Esophagus squamous epithelium (tissue), 5 donors: Measurements from ENCODE around the gene B9D1. TPM values are rescaled to one million over a fixed set of nuclear protein-coding genes. Genes with fewer than 3 reads are reported as not detected.

ENCODE experiments used
- DNase-seq: peaks from one replicate; lab custom pipeline; 2025; lab: John Stamatoyannopoulos, UW
- H3K27ac ChIP-seq, 4 donors: fragments of 200-600 bp; sonication (generic); one replicate each; pipeline ENCODE4 v1.5.1; 2016 to 2019; ENCODE audit warnings: mild to moderate bottlenecking in 1 of 4
- H3K27me3 ChIP-seq, 4 donors: fragments of 200-600 bp; sonication (generic); 1 replicate in 3 of 4; 2 replicates in 1 of 4; pipeline versions ENCODE4 v1.5.1 to v1.6.0; 2017 to 2021; ENCODE audit warnings: antibody characterized with exemption in 1 of 4
- H3K36me3 ChIP-seq, 3 donors: fragments of 200-600 bp; sonication (generic); one replicate each; pipeline ENCODE4 v1.5.1; 2016 to 2019
- H3K4me1 ChIP-seq, 3 donors: fragments of 200-600 bp; sonication (generic); one replicate each; pipeline ENCODE4 v1.5.1; 2017 to 2019
- H3K4me3 ChIP-seq, 4 donors: fragments of 200-600 bp; sonication (generic); 1 replicate in 3 of 4; 2 replicates in 1 of 4; pipeline ENCODE4 v1.5.1; 2016 to 2019; ENCODE audit warnings: mild to moderate bottlenecking in 2 of 4, moderate library complexity in 1 of 4
- H3K9me3 ChIP-seq, 3 donors: fragments of 200-600 bp; sonication (generic); one replicate each; pipeline ENCODE4 v1.5.1; 2016 to 2019
- POLR2A ChIP-seq, 4 donors: fragments of 450-650 bp; IDR thresholded peaks; one replicate each; pipeline ENCODE4 v1.6.1; 2017; ENCODE audit warnings: antibody characterized with exemption in 4 of 4, mild to moderate bottlenecking in 4 of 4, moderate library complexity in 3 of 4
- WGBS, 2 donors: methylation state at CpG; one replicate each; pipeline ENCODE4 v1.1.5; 2018; 5-methylcytosine and 5-hydroxymethylcytosine counted together
- intact Hi-C: fragments of 100-400 bp; cut with DNase I; formaldehyde crosslinking; loops from one replicate; pipeline ENCODE4 v1.15.0; 2022
- total RNA-seq, 4 donors: library from RNA; depleted of rRNA; stranded (reverse); fragments of >200 nt; gene quantifications; one replicate each; pipeline ENCODE4 v1.1.0, GENCODE V29; 2016
- TF ChIP-seq, protein P1 (sequence below), 6 experiments: fragments of 450-650 bp in 4 of 6; fragments of 200-600 bp in 2 of 6; sonication (generic) in 2 of 6; IDR thresholded peaks; one replicate each; pipeline ENCODE4 v1.5.1; 2016 to 2019; ENCODE audit warnings: antibody characterized with exemption in 6 of 6, mild to moderate bottlenecking in 4 of 6, moderate library complexity in 4 of 6
- donor health status: DM: yes; HTN: yes; CAD: no.

The B9D1 gene
- total RNA-seq, 4 donors from 2014 or later: 9.2 to 24.5 (median 13.0) TPM

DNA sequence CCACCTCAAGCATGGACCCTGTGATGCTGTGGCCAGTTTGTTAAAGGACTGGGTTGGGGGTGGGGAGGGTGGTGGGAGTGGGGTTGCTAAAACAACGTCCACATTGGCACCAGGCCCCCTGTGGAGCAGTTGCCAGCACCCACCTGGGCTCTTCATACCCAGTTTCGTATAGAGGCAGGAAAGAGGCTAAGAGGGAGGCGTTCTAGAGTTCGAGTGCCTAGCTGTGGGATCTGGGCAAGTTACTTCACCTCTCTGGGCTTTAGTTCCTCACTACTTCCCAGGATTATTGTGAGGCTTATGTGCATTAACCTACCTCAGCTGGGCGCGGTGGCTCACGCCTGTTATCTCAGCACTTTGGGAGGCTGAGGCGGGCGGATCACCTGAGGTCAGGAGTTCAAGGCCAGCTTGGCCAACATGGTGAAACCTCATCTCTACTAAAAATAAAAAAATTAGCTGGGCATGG is 23.0 kb upstream of the B9D1 start:
- peak overlapping the region; percentile 82 to 97 (median 93) for H3K27ac ChIP-seq
- H3K27me3 ChIP-seq: no peaks in the 10 kb centered on the region
- peak overlapping the region in 3 of 4 donors; percentile 22 to 55 (median 36) for H3K4me3 ChIP-seq
- DNase-seq: no peak
- H3K9me3 ChIP-seq: no peaks in the 10 kb centered on the region
- H3K4me1 ChIP-seq: peaks cover 66 to 99% (median 72%) of the 10 kb centered on the region in 3 donors
- H3K36me3 ChIP-seq: peaks cover 19 to 40% (median 28%) of the 10 kb centered on the region in 3 donors
- intact Hi-C loops: no loop called here
- 44 to 53% methylated on average over 6 to 9 of the region's 9 CpGs for WGBS, 2 donors
- no peak for TF ChIP-seq POLR2A (IDR thresholded peaks at IDR 0.05)
- TF ChIP-seq, protein P1, sequence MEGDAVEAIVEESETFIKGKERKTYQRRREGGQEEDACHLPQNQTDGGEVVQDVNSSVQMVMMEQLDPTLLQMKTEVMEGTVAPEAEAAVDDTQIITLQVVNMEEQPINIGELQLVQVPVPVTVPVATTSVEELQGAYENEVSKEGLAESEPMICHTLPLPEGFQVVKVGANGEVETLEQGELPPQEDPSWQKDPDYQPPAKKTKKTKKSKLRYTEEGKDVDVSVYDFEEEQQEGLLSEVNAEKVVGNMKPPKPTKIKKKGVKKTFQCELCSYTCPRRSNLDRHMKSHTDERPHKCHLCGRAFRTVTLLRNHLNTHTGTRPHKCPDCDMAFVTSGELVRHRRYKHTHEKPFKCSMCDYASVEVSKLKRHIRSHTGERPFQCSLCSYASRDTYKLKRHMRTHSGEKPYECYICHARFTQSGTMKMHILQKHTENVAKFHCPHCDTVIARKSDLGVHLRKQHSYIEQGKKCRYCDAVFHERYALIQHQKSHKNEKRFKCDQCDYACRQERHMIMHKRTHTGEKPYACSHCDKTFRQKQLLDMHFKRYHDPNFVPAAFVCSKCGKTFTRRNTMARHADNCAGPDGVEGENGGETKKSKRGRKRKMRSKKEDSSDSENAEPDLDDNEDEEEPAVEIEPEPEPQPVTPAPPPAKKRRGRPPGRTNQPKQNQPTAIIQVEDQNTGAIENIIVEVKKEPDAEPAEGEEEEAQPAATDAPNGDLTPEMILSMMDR (IDR thresholded peaks at IDR 0.05): no peak

DNA sequence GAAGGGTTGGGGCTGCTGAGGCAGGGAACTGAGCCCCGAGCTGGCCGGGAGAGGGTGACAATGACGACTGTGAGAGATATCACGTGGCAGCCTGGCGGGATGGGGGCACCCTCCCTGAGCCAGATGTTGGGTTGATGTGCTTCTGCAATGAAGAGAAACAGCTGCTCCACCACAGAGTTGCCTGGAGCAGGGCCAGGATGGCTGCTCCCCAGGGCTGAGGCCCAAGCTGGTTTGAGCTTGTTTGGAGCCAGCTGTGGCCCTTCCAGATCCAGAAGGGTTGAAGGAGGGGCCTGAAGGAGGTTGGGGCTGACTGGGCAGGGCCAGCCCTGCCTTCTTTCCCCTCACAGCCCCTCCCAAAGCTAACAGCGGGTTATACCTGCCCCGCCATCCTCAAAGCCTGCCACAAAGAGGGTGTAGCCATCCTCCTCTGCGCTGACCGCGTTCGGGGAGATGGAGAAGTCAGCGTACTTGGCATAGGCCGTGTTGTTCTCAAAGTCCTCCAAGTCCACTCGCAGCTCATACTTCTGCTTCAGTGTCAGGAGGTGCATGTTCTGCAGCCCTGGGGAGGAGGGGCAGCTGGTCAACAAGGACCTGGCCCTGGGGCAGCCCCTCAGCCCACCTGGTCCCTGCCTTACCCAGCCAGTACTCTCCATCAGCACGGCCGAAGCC is 22.3 kb upstream of the B9D1 start:
- H3K4me1 ChIP-seq: peaks cover 64 to 99% (median 65%) of the 10 kb centered on the region in 3 donors
- H3K9me3 ChIP-seq: no peaks in the 10 kb centered on the region
- WGBS, 2 donors: 9 to 24% methylated on average over 5 to 16 of the region's 16 CpGs
- peak overlapping the region; percentile 82 to 97 (median 93) for H3K27ac ChIP-seq
- H3K27me3 ChIP-seq: no peaks in the 10 kb centered on the region
- H3K4me3 ChIP-seq: peak overlapping the region in 3 of 4 donors; percentile 22 to 55 (median 36)
- H3K36me3 ChIP-seq: peaks cover 26 to 47% (median 30%) of the 10 kb centered on the region in 3 donors
- TF ChIP-seq, protein P1 (IDR thresholded peaks at IDR 0.05): no peak
- peak in 3 of 4 donors; percentile 56 to 61 (median 60) for TF ChIP-seq POLR2A (IDR thresholded peaks at IDR 0.05)
- intact Hi-C loops: no loop called here
- no peak for DNase-seq

DNA sequence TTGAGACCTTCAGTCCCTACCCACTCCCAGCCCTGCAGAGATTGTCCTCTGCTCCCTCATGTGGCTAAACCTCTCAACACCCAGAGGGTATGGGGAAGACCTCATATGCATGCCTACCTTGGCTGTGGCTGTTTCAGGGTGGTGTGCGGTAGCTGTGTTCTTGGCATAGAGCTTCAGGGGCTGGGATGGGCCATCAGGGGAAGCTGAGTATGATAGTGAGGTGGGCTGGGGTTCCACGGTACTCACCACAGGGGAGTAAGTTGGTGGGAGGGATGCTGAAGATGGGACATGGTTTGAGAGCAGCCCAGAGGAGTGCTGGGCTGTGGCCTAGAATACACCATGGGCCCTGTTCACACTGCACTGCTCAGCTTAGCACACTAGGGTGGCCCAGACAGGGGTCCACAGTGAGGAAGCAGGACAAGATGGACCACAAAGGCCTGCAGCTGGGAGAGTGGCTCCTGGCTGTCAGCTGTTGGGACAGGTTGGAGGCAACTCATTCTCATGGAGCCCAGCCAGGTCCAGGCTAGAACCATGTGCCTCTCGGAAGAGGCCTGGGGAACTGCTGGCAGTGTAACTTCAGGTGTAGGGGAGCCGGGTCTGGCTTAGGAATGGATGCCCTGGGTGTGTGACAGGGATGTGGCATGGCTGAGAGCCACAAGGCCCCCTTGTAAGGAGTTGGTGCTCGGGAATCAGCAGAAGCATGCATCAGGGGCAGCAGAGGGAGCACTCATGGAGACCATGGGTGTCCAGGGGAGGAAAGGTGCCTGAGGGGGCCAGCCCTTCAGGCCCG is 21.4 kb upstream of the B9D1 start:
- no peak for DNase-seq
- Histone ChIP-seq H3K4me1 (peaks cover 69 to 100% (median 70%) of the 10 kb centered on the region in 3 donors), H3K27me3 (no peaks in the 10 kb centered on the region), H3K36me3 (peaks cover 26 to 55% (median 30%) of the 10 kb centered on the region in 3 donors), H3K9me3 (no peaks in the 10 kb centered on the region), H3K27ac (peak overlapping the region; percentile 82 to 97 (median 93)), H3K4me3 (no peak overlapping the region)
- intact Hi-C loops: no loop called here
- no peak for TF ChIP-seq POLR2A (IDR thresholded peaks at IDR 0.05)
- TF ChIP-seq, protein P1 (IDR thresholded peaks at IDR 0.05): no peak
- WGBS, 2 donors: 69 to 75% methylated on average over 5 of the region's 6 CpGs

- H3K27me3 ChIP-seq: no peaks in the 10 kb centered on the region
- no peak overlapping the region for H3K4me3 ChIP-seq
- H3K36me3 ChIP-seq: peaks cover 26 to 55% (median 30%) of the 10 kb centered on the region in 3 donors
- peaks cover 61 to 92% (median 61%) of the 10 kb centered on the region in 3 donors for H3K4me1 ChIP-seq
- H3K27ac ChIP-seq: peak overlapping the region in 3 of 4 donors; percentile 62 to 94 (median 92)
- no peaks in the 10 kb centered on the region for H3K9me3 ChIP-seq
- TF ChIP-seq, protein P1 (IDR thresholded peaks at IDR 0.05): no peak
- no peak for TF ChIP-seq POLR2A (IDR thresholded peaks at IDR 0.05)
- DNase-seq: no peak
- intact Hi-C loops: no loop called here
- 89% methylated on average over 5 to 6 of the region's 13 CpGs for WGBS, 2 donors
Measured at GRCh38 chr17:19382531-19383444, 20.3 kb upstream of the B9D1 start.
